ENCODE results near the gene ZDHHC23.

GRCh38 chr3:113952921-113953320 lies 5.1 kb downstream of the ZDHHC23 start:
- TF ChIP-seq TAF1 (CRISPR knock-in tag; IDR thresholded peaks at IDR 0.05): no peak
- no peak for TF ChIP-seq EP300 (IDR thresholded peaks at IDR 0.05; ENCODE audit: low read depth in 2 of 2, low read length in 2 of 2)
- no peak for TF ChIP-seq EP300 (CRISPR knock-in tag; IDR thresholded peaks at IDR 0.05; ENCODE audit: borderline replicate concordance)
- no peak for TF ChIP-seq ZSCAN12 (CRISPR knock-in tag; IDR thresholded peaks at IDR 0.05)
- TF ChIP-seq CTCF (CRISPR knock-in tag; IDR thresholded peaks at IDR 0.05): no peak
- no peak for TF ChIP-seq ZFP41 (CRISPR knock-in tag; IDR thresholded peaks at IDR 0.05; ENCODE audit: borderline replicate concordance)
- no peak for TF ChIP-seq ZBTB21 (CRISPR knock-in tag; IDR thresholded peaks at IDR 0.05)
- TF ChIP-seq ZSCAN20 (CRISPR knock-in tag; IDR thresholded peaks at IDR 0.05; ENCODE audit: borderline replicate concordance): no peak
